Panc1 (cell line): ENCODE data around the gene ABCA6. TPM values are rescaled to one million over a fixed set of nuclear protein-coding genes. Genes with fewer than 3 reads are reported as not detected.

Source experiments
- ATAC-seq: fragments of 200-7000 bp; cut with Tn5 transposase; 2 replicates; pipeline ENCODE4 v1.9.1; 2020; ENCODE audit warnings: mild to moderate bottlenecking, moderate library complexity
- BruUV-seq: library from RNA; stranded (reverse); fragments of 400-500 nt; replicated peaks from 2 replicates; lab custom pipeline; 2021; lab: Mats Ljungman, UMichigan
- CTCF ChIA-PET: fragments of 300-600 bp; sonication (Branson Sonifier 250); formaldehyde crosslinking; loops from one replicate; lab custom pipeline; 2022; ENCODE audit warnings: antibody characterized with exemption; lab: Charles Lee
- POLR2A ChIA-PET: fragments of 300-600 bp; sonication (Branson Sonifier 250); formaldehyde crosslinking; loops from one replicate; lab custom pipeline; 2022; ENCODE audit warnings: antibody characterized with exemption; lab: Charles Lee
- DNase-seq: peaks from one replicate; pipeline ENCODE4 v3.0.0-alpha.2; 2010; ENCODE audit warnings: low read depth, low spot score
- H3K27ac ChIP-seq: 2 replicates; pipeline ENCODE4 v1.5.1; 2011; ENCODE audit warnings: mild to moderate bottlenecking, low read length, inconsistent platforms
- H3K27me3 ChIP-seq: fragments of 200-500 bp; sonication (Bioruptor generic); 2 replicates; pipeline ENCODE4 v1.6.0; 2014; ENCODE audit warnings: low read length, inconsistent platforms; ENCODE audit not compliant: control insufficient read depth, insufficient read depth
- H3K36me3 ChIP-seq: fragments of 200-500 bp; sonication (Bioruptor generic); 2 replicates; pipeline ENCODE4 v1.5.1; 2014; ENCODE audit warnings: inconsistent platforms, mild to moderate bottlenecking, low read length, moderate library complexity; ENCODE audit not compliant: control insufficient read depth, insufficient read depth
- H3K4me1 ChIP-seq: 2 replicates; pipeline ENCODE4 v1.5.1; 2011; ENCODE audit warnings: inconsistent platforms, mild to moderate bottlenecking, low read length, moderate library complexity; ENCODE audit not compliant: control insufficient read depth, insufficient read depth
- H3K4me3 ChIP-seq, 2 experiments: 2 replicates each; pipeline ENCODE4 v1.5.1; 2011 to 2012; ENCODE audit warnings: low read depth in 2 of 2, low read length in 2 of 2, mild to moderate bottlenecking in 2 of 2, inconsistent platforms in 1 of 2, moderate library complexity in 1 of 2
- H3K9me3 ChIP-seq: fragments of 200-500 bp; sonication (Bioruptor generic); 2 replicates; pipeline ENCODE4 v1.5.1; 2014; ENCODE audit warnings: low read depth, mild to moderate bottlenecking, inconsistent platforms, low read length, moderate library complexity; ENCODE audit not compliant: control insufficient read depth, insufficient read depth
- CTCF ChIP-seq: fragments of 450-650 bp; IDR thresholded peaks from 2 replicates; pipeline ENCODE4 v1.5.1; 2017; ENCODE audit warnings: mild to moderate bottlenecking
- POLR2AphosphoS5 ChIP-seq: IDR thresholded peaks from 2 replicates; pipeline ENCODE4 v1.6.1; 2012; ENCODE audit warnings: mild to moderate bottlenecking, low read depth, low read length, moderate library complexity
- REST ChIP-seq, 2 experiments: IDR thresholded peaks; 2 replicates each; pipeline ENCODE4 v1.6.1; 2011 to 2012; ENCODE audit warnings: low read depth in 2 of 2, control low read depth in 1 of 2, low read length in 1 of 2, mild to moderate bottlenecking in 1 of 2, moderate library complexity in 1 of 2; ENCODE audit not compliant: insufficient read depth in 1 of 2
- SIN3A ChIP-seq: IDR thresholded peaks from 2 replicates; pipeline ENCODE4 v1.6.1; 2012; ENCODE audit warnings: low read depth, mild to moderate bottlenecking, low read length, moderate library complexity, borderline replicate concordance; ENCODE audit not compliant: insufficient read depth
- TCF7L2 ChIP-seq: IDR thresholded peaks from 2 replicates; pipeline ENCODE4 v1.6.1; 2011; ENCODE audit warnings: mild to moderate bottlenecking, low read depth, low read length, inconsistent platforms
- in situ Hi-C: cut with HindIII; loops from 2 replicates; pipeline ENCODE4 v1.10.0; 2016; ENCODE audit warnings: low sequenced_read_pairs, low pct_unique_long_range_greater_than_20kb
- intact Hi-C: fragments of 100-400 bp; cut with micrococcal nuclease; formaldehyde crosslinking; loops from one replicate; pipeline ENCODE4 v1.10.0; 2022; ENCODE audit not compliant: unreplicated experiment
- total RNA-seq: library from RNA; stranded (reverse); gene quantifications from one replicate; pipeline ENCODE4 v1.2.1, GENCODE V29; 2021; ENCODE audit not compliant: unreplicated experiment

Gene ABCA6
- total RNA-seq, 1 experiment from 2014 or later = 0.46 TPM

DNA sequence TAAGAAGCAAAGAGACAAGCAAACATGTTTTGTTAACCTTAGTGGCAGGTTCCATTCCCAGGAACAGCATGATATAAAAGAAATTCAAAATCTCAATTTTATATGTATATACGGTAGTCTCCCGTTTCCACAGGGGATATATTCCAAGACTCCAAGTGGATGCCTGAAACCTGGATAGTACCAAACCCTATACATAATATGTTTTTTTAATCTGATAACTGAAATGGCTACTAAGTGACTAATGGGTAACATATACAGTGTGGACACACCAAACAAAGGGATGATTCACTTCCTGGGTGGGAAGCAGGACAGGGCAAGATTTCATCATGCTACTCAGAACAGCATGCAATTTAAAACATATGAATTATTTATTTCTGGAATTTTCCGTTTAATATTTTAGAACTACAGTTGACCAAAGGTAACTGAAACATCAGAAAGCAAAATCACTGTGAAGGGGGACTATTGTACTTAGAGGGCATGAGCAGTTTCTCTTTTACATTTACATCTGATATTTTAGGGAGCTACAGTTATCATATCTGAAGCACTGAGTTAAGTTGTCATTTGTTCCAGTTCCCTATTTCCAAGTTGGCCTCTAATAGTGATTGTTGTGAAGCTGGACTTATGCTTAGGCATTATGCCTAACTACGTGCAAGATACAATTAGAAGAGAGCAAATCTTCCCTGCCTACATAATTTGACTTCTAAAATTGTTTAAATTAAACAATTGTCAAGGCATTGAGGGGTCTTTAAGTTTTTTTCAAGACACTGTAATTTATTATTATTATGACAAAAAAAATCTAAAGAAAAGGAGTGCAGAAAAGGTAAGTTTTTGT is 34.1 kb upstream of the ABCA6 start:
- ChIA-PET CTCF (no interaction called here), POLR2A (no interaction called here)
- Histone ChIP-seq H3K27ac (peak overlapping the region; percentile 74; the same call in 1 of the 2 replicates), H3K4me1 (peaks cover 3% of the 10 kb centered on the region; the same call in 1 of the 2 replicates), H3K4me3 (no peak overlapping the region), H3K27me3 (no peaks in the 10 kb centered on the region), H3K9me3 (no peaks in the 10 kb centered on the region), H3K36me3 (no peaks in the 10 kb centered on the region)
- no TSS peak for BruUV-seq
- in situ Hi-C loops (no loop called here), intact Hi-C loops (no loop called here)
- TF ChIP-seq SIN3A (no peak), CTCF (no peak), REST (IDR thresholded peaks at IDR 0.05; ENCODE audit: insufficient read depth in 1 of 2, low read depth in 2 of 2, low read length in 1 of 2) (no peak), POLR2AphosphoS5 (peak; percentile 51; the same call in 1 of the 2 replicates), TCF7L2 (no peak)
- DNase-seq = peak; percentile 61
- ATAC-seq = peak; percentile 98

DNA sequence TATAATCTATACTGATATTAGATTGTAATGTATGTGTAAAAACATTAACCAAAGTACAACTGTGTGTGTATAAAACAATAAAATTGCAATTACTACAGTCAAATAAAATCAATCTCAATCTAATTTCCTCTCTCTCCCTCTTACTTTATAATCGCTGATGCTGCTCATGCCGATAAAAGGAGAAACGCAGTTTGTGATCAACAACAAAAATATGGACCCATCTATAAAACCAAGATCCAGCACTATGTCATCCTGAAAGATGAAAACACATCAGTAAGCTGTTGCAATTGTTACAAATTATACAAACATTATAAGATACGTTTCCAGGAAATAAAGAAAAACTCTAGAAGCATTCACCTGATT is 33.5 kb upstream of the ABCA6 start:
- intact Hi-C loops (no loop called here), in situ Hi-C loops (no loop called here)
- Histone ChIP-seq H3K9me3 (no peaks in the 10 kb centered on the region), H3K4me1 (peaks cover 3% of the 10 kb centered on the region; the same call in 1 of the 2 replicates), H3K27ac (peak overlapping the region; percentile 63; the same call in 1 of the 2 replicates), H3K36me3 (no peaks in the 10 kb centered on the region), H3K4me3 (no peak overlapping the region), H3K27me3 (no peaks in the 10 kb centered on the region)
- TSS peak; percentile 69 for BruUV-seq
- TF ChIP-seq POLR2AphosphoS5 = no peak
- TF ChIP-seq TCF7L2 = no peak
- TF ChIP-seq REST (IDR thresholded peaks at IDR 0.05; ENCODE audit: insufficient read depth in 1 of 2, low read depth in 2 of 2, low read length in 1 of 2) = no peak
- TF ChIP-seq SIN3A = no peak
- TF ChIP-seq CTCF = no peak
- POLR2A ChIA-PET = no interaction called here
- CTCF ChIA-PET = no interaction called here
- peak; percentile 15 for DNase-seq
- no peak for ATAC-seq
